SK-N-SH treated with all-trans-retinoic acid at 6 μM for 48 hours (cell line): ENCODE data around the gene NR1H3.

Experiments used
- ATAC-seq: fragments of 200-7000 bp; cut with Tn5 transposase; 3 replicates; pipeline ENCODE4 v1.9.1; 2020; ENCODE audit warnings: mild to moderate bottlenecking, moderate library complexity
- ARNTL ChIP-seq: fragments of 450-650 bp; formaldehyde crosslinking; IDR thresholded peaks from 2 replicates; pipeline ENCODE4 v1.5.0; 2020; ENCODE audit warnings: low read depth, mild to moderate bottlenecking, moderate library complexity, borderline replicate concordance
- CSDC2 ChIP-seq: fragments of 250-450 bp; sonication (Bioruptor Pico); IDR thresholded peaks from 2 replicates; pipeline ENCODE4 v1.5.0; 2020; ENCODE audit warnings: mild to moderate bottlenecking, moderate library complexity
- CSRNP3 ChIP-seq: fragments of 250-450 bp; sonication (Bioruptor Pico); IDR thresholded peaks from 2 replicates; pipeline ENCODE4 v1.5.1; 2021; ENCODE audit warnings: mild to moderate bottlenecking, moderate library complexity
- ESRRG ChIP-seq: fragments of 250-450 bp; sonication (Bioruptor Pico); IDR thresholded peaks from 2 replicates; pipeline ENCODE4 v1.6.1; 2021; ENCODE audit warnings: mild to moderate bottlenecking
- GLIS3 ChIP-seq: fragments of 250-450 bp; sonication (Bioruptor Pico); IDR thresholded peaks from 2 replicates; pipeline ENCODE4 v1.5.0; 2020; ENCODE audit warnings: mild to moderate bottlenecking, moderate library complexity
- ISL1 ChIP-seq: fragments of 250-450 bp; sonication (Bioruptor Pico); IDR thresholded peaks from 2 replicates; pipeline ENCODE4 v2.1.2; 2022; ENCODE audit warnings: mild to moderate bottlenecking, moderate library complexity
- OSR1 ChIP-seq: fragments of 250-450 bp; sonication (Bioruptor Pico); IDR thresholded peaks from 2 replicates; pipeline ENCODE4 v1.8.0; 2022; ENCODE audit warnings: moderate library complexity, mild to moderate bottlenecking, inconsistent platforms
- PPARA ChIP-seq: fragments of 250-450 bp; sonication (Bioruptor Pico); IDR thresholded peaks from 2 replicates; pipeline ENCODE4 v1.5.0; 2020; ENCODE audit warnings: mild to moderate bottlenecking, borderline replicate concordance
- TCF4 ChIP-seq: fragments of 250-450 bp; sonication (Bioruptor Pico); IDR thresholded peaks from 2 replicates; pipeline ENCODE4 v1.8.0; 2021; ENCODE audit warnings: mild to moderate bottlenecking, moderate library complexity, borderline replicate concordance
- ZC3H10 ChIP-seq: fragments of 250-450 bp; sonication (Bioruptor Pico); IDR thresholded peaks from 2 replicates; pipeline ENCODE4 v1.5.1; 2021; ENCODE audit warnings: mild to moderate bottlenecking, moderate library complexity
- ZFP3 ChIP-seq: fragments of 250-450 bp; sonication (Bioruptor Pico); IDR thresholded peaks from 2 replicates; pipeline ENCODE4 v1.5.0; 2020; ENCODE audit warnings: mild to moderate bottlenecking, moderate library complexity
- ZFP30 ChIP-seq: fragments of 450-650 bp; formaldehyde crosslinking; IDR thresholded peaks from 2 replicates; pipeline ENCODE4 v1.5.0; 2022; ENCODE audit warnings: mild to moderate bottlenecking, moderate library complexity
- ZNF565 ChIP-seq: fragments of 450-650 bp; formaldehyde crosslinking; conservative IDR thresholded peaks from 2 replicates; pipeline ENCODE4 v1.5.0; 2020; ENCODE audit warnings: low read depth, mild to moderate bottlenecking, moderate library complexity
- ZNF8 ChIP-seq: fragments of 450-650 bp; formaldehyde crosslinking; IDR thresholded peaks from 2 replicates; pipeline ENCODE4 v1.5.0; 2020; ENCODE audit warnings: mild to moderate bottlenecking, moderate library complexity
- TF ChIP-seq, protein P1 (sequence below): fragments of 250-450 bp; sonication (Bioruptor Pico); IDR thresholded peaks from 2 replicates; pipeline ENCODE4 v1.8.0; 2021; ENCODE audit warnings: low read depth, mild to moderate bottlenecking, moderate library complexity, borderline replicate concordance
- TF ChIP-seq, protein P2 (sequence below): fragments of 250-450 bp; sonication (Bioruptor Pico); IDR thresholded peaks from 2 replicates; pipeline ENCODE4 v1.8.0; 2020; ENCODE audit warnings: mild to moderate bottlenecking, moderate library complexity, borderline replicate concordance
- TF ChIP-seq, protein P3 (sequence below): fragments of 250-450 bp; sonication (Bioruptor Pico); IDR thresholded peaks from 2 replicates; pipeline ENCODE4 v1.5.0; 2020; ENCODE audit warnings: mild to moderate bottlenecking, moderate library complexity

NR1H3 gene

GRCh38 chr11:47243454-47243853 is 14.3 kb upstream of the NR1H3 start:
- ATAC-seq, result no peak
- TF ChIP-seq PPARA (CRISPR knock-in tag), result no peak
- TF ChIP-seq, protein P1, sequence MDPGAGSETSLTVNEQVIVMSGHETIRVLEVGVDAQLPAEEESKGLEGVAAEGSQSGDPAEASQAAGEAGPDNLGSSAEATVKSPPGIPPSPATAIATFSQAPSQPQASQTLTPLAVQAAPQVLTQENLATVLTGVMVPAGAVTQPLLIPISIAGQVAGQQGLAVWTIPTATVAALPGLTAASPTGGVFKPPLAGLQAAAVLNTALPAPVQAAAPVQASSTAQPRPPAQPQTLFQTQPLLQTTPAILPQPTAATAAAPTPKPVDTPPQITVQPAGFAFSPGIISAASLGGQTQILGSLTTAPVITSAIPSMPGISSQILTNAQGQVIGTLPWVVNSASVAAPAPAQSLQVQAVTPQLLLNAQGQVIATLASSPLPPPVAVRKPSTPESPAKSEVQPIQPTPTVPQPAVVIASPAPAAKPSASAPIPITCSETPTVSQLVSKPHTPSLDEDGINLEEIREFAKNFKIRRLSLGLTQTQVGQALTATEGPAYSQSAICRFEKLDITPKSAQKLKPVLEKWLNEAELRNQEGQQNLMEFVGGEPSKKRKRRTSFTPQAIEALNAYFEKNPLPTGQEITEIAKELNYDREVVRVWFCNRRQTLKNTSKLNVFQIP, result no peak
- TF ChIP-seq, protein P2, sequence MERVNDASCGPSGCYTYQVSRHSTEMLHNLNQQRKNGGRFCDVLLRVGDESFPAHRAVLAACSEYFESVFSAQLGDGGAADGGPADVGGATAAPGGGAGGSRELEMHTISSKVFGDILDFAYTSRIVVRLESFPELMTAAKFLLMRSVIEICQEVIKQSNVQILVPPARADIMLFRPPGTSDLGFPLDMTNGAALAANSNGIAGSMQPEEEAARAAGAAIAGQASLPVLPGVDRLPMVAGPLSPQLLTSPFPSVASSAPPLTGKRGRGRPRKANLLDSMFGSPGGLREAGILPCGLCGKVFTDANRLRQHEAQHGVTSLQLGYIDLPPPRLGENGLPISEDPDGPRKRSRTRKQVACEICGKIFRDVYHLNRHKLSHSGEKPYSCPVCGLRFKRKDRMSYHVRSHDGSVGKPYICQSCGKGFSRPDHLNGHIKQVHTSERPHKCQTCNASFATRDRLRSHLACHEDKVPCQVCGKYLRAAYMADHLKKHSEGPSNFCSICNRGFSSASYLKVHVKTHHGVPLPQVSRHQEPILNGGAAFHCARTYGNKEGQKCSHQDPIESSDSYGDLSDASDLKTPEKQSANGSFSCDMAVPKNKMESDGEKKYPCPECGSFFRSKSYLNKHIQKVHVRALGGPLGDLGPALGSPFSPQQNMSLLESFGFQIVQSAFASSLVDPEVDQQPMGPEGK (CRISPR knock-in tag), result no peak
- no peak for TF ChIP-seq ZFP3 (CRISPR knock-in tag)
- no peak for TF ChIP-seq CSRNP3 (CRISPR knock-in tag)
- no peak for TF ChIP-seq ARNTL (CRISPR knock-in tag)
- no peak for TF ChIP-seq ZNF8 (CRISPR knock-in tag)
- TF ChIP-seq GLIS3, result no peak
- TF ChIP-seq ESRRG (CRISPR knock-in tag), result no peak
- TF ChIP-seq ISL1 (CRISPR knock-in tag), result no peak
- TF ChIP-seq CSDC2, result no peak
- TF ChIP-seq ZNF565 (CRISPR knock-in tag), result no peak
- TF ChIP-seq, protein P3, sequence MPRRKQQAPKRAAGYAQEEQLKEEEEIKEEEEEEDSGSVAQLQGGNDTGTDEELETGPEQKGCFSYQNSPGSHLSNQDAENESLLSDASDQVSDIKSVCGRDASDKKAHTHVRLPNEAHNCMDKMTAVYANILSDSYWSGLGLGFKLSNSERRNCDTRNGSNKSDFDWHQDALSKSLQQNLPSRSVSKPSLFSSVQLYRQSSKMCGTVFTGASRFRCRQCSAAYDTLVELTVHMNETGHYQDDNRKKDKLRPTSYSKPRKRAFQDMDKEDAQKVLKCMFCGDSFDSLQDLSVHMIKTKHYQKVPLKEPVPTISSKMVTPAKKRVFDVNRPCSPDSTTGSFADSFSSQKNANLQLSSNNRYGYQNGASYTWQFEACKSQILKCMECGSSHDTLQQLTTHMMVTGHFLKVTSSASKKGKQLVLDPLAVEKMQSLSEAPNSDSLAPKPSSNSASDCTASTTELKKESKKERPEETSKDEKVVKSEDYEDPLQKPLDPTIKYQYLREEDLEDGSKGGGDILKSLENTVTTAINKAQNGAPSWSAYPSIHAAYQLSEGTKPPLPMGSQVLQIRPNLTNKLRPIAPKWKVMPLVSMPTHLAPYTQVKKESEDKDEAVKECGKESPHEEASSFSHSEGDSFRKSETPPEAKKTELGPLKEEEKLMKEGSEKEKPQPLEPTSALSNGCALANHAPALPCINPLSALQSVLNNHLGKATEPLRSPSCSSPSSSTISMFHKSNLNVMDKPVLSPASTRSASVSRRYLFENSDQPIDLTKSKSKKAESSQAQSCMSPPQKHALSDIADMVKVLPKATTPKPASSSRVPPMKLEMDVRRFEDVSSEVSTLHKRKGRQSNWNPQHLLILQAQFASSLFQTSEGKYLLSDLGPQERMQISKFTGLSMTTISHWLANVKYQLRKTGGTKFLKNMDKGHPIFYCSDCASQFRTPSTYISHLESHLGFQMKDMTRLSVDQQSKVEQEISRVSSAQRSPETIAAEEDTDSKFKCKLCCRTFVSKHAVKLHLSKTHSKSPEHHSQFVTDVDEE (CRISPR knock-in tag), result no peak
- TF ChIP-seq ZC3H10 (CRISPR knock-in tag), result no peak
- TF ChIP-seq ZFP30 (CRISPR knock-in tag), result no peak
- no peak for TF ChIP-seq OSR1 (CRISPR knock-in tag)
- no peak for TF ChIP-seq TCF4 (CRISPR knock-in tag)
- TF ChIP-seq, all 23 proteins: peak for 0

DNA sequence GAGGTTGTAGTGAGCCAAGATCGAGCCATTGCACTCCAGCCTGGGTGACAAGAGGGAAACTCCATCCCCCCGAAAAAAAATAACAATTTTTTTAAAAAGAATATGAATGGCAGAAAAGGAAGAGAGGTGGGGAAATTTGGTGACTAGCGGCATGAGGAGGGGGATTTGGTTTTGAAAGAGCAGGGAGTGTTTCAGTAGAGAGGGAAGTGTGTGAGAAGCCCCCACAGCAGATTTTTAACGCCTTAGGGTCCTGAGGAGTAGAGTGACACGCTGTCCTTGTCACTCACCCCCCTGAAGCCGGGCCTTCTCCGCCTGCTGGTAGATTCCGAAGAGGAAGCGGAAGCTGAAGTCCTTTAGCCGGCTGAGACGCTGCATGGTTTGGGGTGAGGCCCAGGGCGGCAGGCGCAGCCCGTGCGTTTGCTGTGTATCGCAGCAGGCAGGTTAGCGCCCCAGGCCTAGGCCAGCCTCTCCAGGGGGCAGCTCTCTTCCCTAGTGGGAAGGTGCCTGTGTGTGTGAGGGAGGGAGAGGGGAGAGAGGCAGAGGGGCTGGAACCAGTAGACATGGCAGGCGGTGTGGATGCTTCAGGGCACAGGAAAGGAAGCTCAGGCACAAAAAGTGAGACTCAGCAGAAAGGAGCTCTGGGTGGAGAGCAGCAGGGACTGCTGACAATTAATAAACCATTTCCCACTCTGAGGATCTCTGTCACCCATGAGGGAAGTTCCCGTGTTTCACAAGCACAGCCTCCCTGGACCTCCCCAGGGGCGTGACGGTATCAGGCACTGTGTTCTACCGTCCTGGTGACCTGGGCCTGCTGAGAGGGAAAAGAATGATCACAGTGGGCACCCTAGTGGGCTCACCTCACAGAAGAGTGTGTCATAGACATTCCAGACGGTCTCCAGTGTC is 13.1 kb upstream of the NR1H3 start:
- ATAC-seq, result no peak
- TF ChIP-seq PPARA (CRISPR knock-in tag), result no peak
- TF ChIP-seq ARNTL (CRISPR knock-in tag), result no peak
- no peak for TF ChIP-seq ZFP3 (CRISPR knock-in tag)
- no peak for TF ChIP-seq ZC3H10 (CRISPR knock-in tag)
- no peak for TF ChIP-seq ZNF8 (CRISPR knock-in tag)
- no peak for TF ChIP-seq ISL1 (CRISPR knock-in tag)
- TF ChIP-seq ESRRG (CRISPR knock-in tag), result no peak
- no peak for TF ChIP-seq CSDC2
- no peak for TF ChIP-seq GLIS3
- TF ChIP-seq ZNF565 (CRISPR knock-in tag), result no peak
- TF ChIP-seq TCF4 (CRISPR knock-in tag), result no peak
- no peak for TF ChIP-seq CSRNP3 (CRISPR knock-in tag)
- TF ChIP-seq, protein P1, result no peak
- TF ChIP-seq OSR1 (CRISPR knock-in tag), result no peak
